Activated CD8-positive, alpha-beta T cell treated with anti-CD3 and anti-CD28 coated beads for 36 hours (primary cell): Measurements from ENCODE around the gene TRABD2B. TPM values are rescaled to one million over a fixed set of nuclear protein-coding genes. Genes with fewer than 3 reads are reported as not detected.

Experiments
- ATAC-seq: fragments of 200-7000 bp; cut with Tn5 transposase; one replicate; pipeline ENCODE4 v1.10.0; 2021; ENCODE audit warnings: mild to moderate bottlenecking, moderate library complexity
- CTCF ChIA-PET: fragments of 350-600 bp; sonication (Branson Sonifier 250); formaldehyde crosslinking; loops from one replicate; lab custom pipeline; 2021; ENCODE audit warnings: antibody characterized with exemption; lab: Charles Lee
- POLR2A ChIA-PET: fragments of 350-600 bp; sonication (Branson Sonifier 250); formaldehyde crosslinking; loops from one replicate; lab custom pipeline; 2021; ENCODE audit warnings: antibody characterized with exemption; lab: Charles Lee
- DNase-seq: peaks from one replicate; pipeline ENCODE4 v3.0.0-alpha.2; 2020
- H3K27ac Mint-ChIP-seq: one replicate; pipeline ENCODE4 v1.8.0; 2021; ENCODE audit warnings: mild to moderate bottlenecking, mixed read lengths
- H3K27me3 Mint-ChIP-seq: one replicate; pipeline ENCODE4 v1.8.0; 2021; ENCODE audit warnings: mixed read lengths
- H3K36me3 Mint-ChIP-seq: one replicate; pipeline ENCODE4 v1.8.0; 2021; ENCODE audit warnings: low read depth, mixed read lengths
- H3K4me1 Mint-ChIP-seq: one replicate; pipeline ENCODE4 v1.8.0; 2021; ENCODE audit warnings: low read depth, mixed read lengths
- H3K4me3 Mint-ChIP-seq: one replicate; pipeline ENCODE4 v1.8.0; 2021; ENCODE audit warnings: mild to moderate bottlenecking, moderate library complexity, mixed read lengths
- H3K9me3 Mint-ChIP-seq: one replicate; pipeline ENCODE4 v1.8.0; 2021; ENCODE audit warnings: mixed read lengths
- intact Hi-C: fragments of 100-400 bp; cut with micrococcal nuclease; formaldehyde crosslinking; loops from one replicate; pipeline ENCODE4 v1.10.0; 2022
- total RNA-seq, 2 experiments: library from RNA; stranded (reverse); gene quantifications; one replicate each; pipeline ENCODE4 v1.2.3, GENCODE V29; 2021
- TF ChIP-seq, protein P1 (sequence below): fragments of 200-600 bp; IDR thresholded peaks from one replicate; pipeline ENCODE4 v1.8.0; 2022; ENCODE audit warnings: antibody characterized with exemption, mild to moderate bottlenecking

Gene TRABD2B
- total RNA-seq, 2 experiments from 2014 or later, result not detected

DNA sequence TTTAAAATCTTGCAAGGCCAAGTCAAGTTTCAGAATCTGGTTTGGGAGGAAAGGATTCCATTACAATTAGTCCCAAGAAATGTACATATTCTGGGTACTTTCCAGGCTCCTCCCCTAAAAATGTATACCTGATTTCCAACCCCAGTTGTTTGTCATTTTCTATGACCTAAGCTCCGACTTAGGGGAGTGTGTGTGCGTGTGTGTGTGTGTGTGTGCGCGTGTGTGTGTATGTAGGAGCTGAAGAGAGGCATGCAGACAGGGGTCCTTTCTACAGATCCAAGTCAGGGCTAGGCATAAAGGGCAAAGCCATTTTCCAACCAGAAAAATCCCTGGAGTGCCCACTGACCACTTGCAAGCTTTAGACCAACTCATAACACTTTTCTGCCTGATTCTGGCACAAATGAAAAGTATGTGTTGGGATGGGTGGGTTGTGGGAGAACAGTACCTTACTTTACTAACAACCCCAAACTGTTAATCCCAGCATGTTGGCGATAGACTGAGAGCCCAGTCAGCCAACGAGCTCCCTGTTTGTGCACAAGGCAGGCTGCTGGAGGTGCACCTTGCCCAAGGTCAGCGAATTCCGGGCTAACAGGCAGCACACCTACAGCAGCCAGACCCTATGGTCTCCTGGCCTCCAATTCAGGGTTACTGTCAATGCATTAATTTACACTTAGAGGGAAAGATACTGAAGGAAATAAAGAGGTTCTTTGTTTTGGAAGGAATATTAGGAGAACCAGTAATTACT is 1.7 kb downstream of the TRABD2B start:
- TF ChIP-seq, protein P1, sequence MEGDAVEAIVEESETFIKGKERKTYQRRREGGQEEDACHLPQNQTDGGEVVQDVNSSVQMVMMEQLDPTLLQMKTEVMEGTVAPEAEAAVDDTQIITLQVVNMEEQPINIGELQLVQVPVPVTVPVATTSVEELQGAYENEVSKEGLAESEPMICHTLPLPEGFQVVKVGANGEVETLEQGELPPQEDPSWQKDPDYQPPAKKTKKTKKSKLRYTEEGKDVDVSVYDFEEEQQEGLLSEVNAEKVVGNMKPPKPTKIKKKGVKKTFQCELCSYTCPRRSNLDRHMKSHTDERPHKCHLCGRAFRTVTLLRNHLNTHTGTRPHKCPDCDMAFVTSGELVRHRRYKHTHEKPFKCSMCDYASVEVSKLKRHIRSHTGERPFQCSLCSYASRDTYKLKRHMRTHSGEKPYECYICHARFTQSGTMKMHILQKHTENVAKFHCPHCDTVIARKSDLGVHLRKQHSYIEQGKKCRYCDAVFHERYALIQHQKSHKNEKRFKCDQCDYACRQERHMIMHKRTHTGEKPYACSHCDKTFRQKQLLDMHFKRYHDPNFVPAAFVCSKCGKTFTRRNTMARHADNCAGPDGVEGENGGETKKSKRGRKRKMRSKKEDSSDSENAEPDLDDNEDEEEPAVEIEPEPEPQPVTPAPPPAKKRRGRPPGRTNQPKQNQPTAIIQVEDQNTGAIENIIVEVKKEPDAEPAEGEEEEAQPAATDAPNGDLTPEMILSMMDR, result no peak
- CTCF ChIA-PET, result interaction anchor here (1.2 kb wide), 1 partner anchor 66 kb away, joined by 5 read pairs; no protein-coding TSS in a partner anchor
- no peak for ATAC-seq
- intact Hi-C loops, result loop anchor here (5.0 to 10.0 kb wide), 3 partner anchors 67 to 239 kb away; no protein-coding TSS in a partner anchor
- H3K4me3 Mint-ChIP-seq, result no peak overlapping the region
- POLR2A ChIA-PET, result no interaction called here
- DNase-seq, result no peak
- no peak overlapping the region for H3K27ac Mint-ChIP-seq
- no peaks in the 10 kb centered on the region for H3K9me3 Mint-ChIP-seq
- peaks cover 47% of the 10 kb centered on the region for H3K27me3 Mint-ChIP-seq
- no peaks in the 10 kb centered on the region for H3K36me3 Mint-ChIP-seq
- peaks cover 2% of the 10 kb centered on the region for H3K4me1 Mint-ChIP-seq

DNA sequence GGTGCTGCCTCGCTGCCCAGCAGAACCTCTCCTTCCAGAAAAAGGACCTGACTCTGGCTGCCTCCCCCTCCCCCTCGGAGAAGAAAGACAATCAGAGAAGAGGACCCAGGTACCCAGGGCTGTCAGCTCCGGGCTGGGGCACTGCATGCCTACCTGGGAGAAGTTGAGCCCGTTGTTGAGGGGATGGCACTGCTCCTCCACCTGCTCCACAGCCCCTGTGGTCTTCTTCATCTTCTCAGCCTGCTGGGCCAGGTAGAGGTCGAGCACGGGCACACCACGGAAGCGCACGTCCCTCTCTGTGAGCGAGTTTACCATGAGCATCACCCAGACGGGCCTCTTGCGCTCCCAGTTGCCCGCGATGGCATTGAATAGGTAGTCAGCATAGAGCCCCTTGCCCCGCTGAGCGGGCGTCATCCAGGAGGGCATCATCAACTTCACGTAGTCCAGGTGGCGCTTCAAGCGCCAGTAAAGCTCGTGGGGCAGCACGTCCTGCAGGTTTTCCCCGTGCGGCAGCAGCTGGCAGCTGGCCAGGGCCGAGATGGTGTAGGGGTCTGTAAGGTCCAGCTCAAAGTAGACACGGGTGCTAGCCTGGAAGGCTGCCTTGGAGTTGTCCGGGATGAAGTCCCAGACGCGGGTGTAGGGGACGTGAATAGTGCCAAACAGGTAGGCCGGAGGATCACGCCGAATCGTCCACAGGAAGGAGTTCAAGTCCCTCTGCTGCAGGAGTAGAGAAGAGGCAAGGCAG is 3.1 kb downstream of the TRABD2B start:
- TF ChIP-seq, protein P1, result no peak
- Mint-ChIP-seq H3K27me3 (peaks cover 44% of the 10 kb centered on the region), H3K27ac (no peak overlapping the region), H3K9me3 (no peaks in the 10 kb centered on the region), H3K4me3 (no peak overlapping the region), H3K36me3 (no peaks in the 10 kb centered on the region), H3K4me1 (peaks cover 2% of the 10 kb centered on the region)
- intact Hi-C loops, result loop anchor here (10.0 kb wide), 2 partner anchors 211 to 241 kb away; no protein-coding TSS in a partner anchor
- CTCF ChIA-PET, result no interaction called here
- POLR2A ChIA-PET, result no interaction called here
- ATAC-seq, result no peak
- no peak for DNase-seq

DNA sequence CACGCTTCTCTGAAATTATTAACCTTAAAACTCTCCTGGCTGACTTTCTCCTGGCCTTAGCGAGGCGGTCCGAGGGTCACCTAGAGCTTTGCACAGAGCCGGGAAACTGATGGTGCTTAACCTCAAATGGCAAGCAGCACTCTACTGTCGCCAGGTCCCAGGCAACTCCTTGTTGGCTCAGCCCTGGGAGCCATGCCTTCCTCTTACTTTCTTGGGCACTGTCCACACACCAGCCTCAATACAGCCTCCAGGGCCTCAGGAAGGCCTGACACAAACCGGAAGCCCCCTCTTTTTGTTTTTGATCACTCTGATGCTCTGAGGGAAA is 3.8 kb downstream of the TRABD2B start:
- no peaks in the 10 kb centered on the region for H3K9me3 Mint-ChIP-seq
- ATAC-seq, result no peak

DNA sequence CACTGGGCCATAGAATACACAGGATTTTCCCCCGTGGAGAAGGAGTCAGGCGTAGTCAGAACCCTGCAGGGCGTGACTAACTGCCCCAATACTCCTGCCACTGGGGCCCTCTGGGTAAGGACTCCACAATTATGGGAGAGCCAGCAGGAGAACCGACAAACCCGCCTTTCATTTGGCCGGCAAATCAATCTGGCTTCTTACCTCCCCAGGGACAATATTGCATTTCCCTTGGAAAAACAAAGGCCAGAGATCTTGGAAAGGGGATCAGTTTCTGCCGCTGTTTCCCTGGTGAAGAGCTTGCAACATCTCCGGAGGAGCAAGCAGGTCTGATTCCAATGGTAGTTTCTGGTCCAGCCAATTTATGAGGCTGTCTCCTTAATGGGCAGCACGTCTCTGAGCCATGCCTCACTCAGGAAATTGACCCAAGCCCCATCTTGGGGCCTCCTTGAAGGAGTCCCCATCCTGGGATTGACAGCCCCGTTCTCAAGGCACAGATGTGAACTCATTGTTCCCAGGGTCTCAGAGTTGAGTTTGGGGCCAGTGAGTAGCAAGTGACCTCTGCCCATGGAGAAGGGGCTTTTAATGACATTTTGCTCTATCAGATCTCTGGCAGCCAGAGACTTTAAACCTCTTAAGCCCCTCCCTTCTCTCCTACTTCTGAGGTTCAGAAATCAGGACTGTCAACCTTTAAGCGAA is 4.3 kb downstream of the TRABD2B start:
- CTCF ChIA-PET, result no interaction called here
- no peak for ATAC-seq

More for the DNA sequence above, 3.8 kb downstream of the TRABD2B start:
- ChIA-PET POLR2A (no interaction called here), CTCF (no interaction called here)
- peaks cover 2% of the 10 kb centered on the region for H3K4me1 Mint-ChIP-seq
- intact Hi-C loops, result loop anchor here (10.0 kb wide), 2 partner anchors 211 to 241 kb away; no protein-coding TSS in a partner anchor
- H3K27me3 Mint-ChIP-seq, result peaks cover 37% of the 10 kb centered on the region
- no peak for DNase-seq
- H3K36me3 Mint-ChIP-seq, result no peaks in the 10 kb centered on the region
- no peak overlapping the region for H3K4me3 Mint-ChIP-seq
- no peak overlapping the region for H3K27ac Mint-ChIP-seq
- TF ChIP-seq, protein P1, result no peak

More for the DNA sequence above, 4.3 kb downstream of the TRABD2B start:
- Mint-ChIP-seq H3K27ac (no peak overlapping the region), H3K9me3 (no peaks in the 10 kb centered on the region), H3K36me3 (no peaks in the 10 kb centered on the region), H3K4me1 (peaks cover 2% of the 10 kb centered on the region), H3K4me3 (no peak overlapping the region), H3K27me3 (peaks cover 34% of the 10 kb centered on the region)
- intact Hi-C loops, result loop anchor here (10.0 kb wide), 2 partner anchors 212 to 242 kb away; no protein-coding TSS in a partner anchor
- TF ChIP-seq, protein P1, result no peak
- POLR2A ChIA-PET, result no interaction called here
- DNase-seq, result no peak
